IgD-negative memory B cell (primary cell): ENCODE results near the gene AKT2. TPM values are rescaled to one million over a fixed set of nuclear protein-coding genes. Genes with fewer than 3 reads are reported as not detected.

Source experiments
- H3K27ac Mint-ChIP-seq, 3 donors: one replicate each; pipeline ENCODE4 v1.8.0; 2020 to 2022; ENCODE audit warnings: mild to moderate bottlenecking in 3 of 3, mixed read lengths in 3 of 3, moderate library complexity in 1 of 3
- H3K27me3 Mint-ChIP-seq: one replicate; pipeline ENCODE4 v1.8.0; 2021; ENCODE audit warnings: mixed read lengths
- H3K36me3 Mint-ChIP-seq: one replicate; pipeline ENCODE4 v1.8.0; 2020; ENCODE audit warnings: mild to moderate bottlenecking, mixed read lengths
- H3K4me1 Mint-ChIP-seq, 3 donors: one replicate each; pipeline ENCODE4 v1.8.0; 2020 to 2022; ENCODE audit warnings: mixed read lengths in 3 of 3, mild to moderate bottlenecking in 1 of 3
- H3K4me3 Mint-ChIP-seq, 4 donors: one replicate each; pipeline ENCODE4 v1.8.0; 2020 to 2022; ENCODE audit warnings: mild to moderate bottlenecking in 4 of 4, mixed read lengths in 4 of 4, moderate library complexity in 3 of 4
- H3K9me3 Mint-ChIP-seq, 3 donors: one replicate each; pipeline ENCODE4 v1.8.0; 2020 to 2021; ENCODE audit warnings: mixed read lengths in 3 of 3, mild to moderate bottlenecking in 1 of 3
- polyA plus RNA-seq: library from polyadenylated mRNA; unstranded; fragments of 300-500 nt; fragmentation: Illumina TruSeq; gene quantifications from one replicate; pipeline ENCODE4 v1.2.3, GENCODE V29; 2021

Gene AKT2
- polyA plus RNA-seq, 1 donor from 2014 or later: 28.1 TPM

GRCh38 chr19:40272261-40272660, 12.9 kb downstream of the AKT2 start:
- peaks cover 9% of the 10 kb centered on the region for H3K36me3 Mint-ChIP-seq
- no peak overlapping the region for H3K27ac Mint-ChIP-seq
- no peaks in the 10 kb centered on the region for H3K27me3 Mint-ChIP-seq
- no peaks in the 10 kb centered on the region for H3K9me3 Mint-ChIP-seq
- H3K4me1 Mint-ChIP-seq: peaks cover 16 to 45% (median 39%) of the 10 kb centered on the region in 3 donors
- H3K4me3 Mint-ChIP-seq: peak overlapping the region in 1 of 4 donors; percentile 27

GRCh38 chr19:40271706-40272105, 13.4 kb downstream of the AKT2 start:
- no peaks in the 10 kb centered on the region for H3K9me3 Mint-ChIP-seq
- H3K27me3 Mint-ChIP-seq: no peaks in the 10 kb centered on the region
- peaks cover 13 to 42% (median 37%) of the 10 kb centered on the region in 3 donors for H3K4me1 Mint-ChIP-seq
- peaks cover 9% of the 10 kb centered on the region for H3K36me3 Mint-ChIP-seq
- peak overlapping the region in 1 of 4 donors; percentile 59 for H3K4me3 Mint-ChIP-seq
- peak overlapping the region in 1 of 3 donors; percentile 20 for H3K27ac Mint-ChIP-seq

GRCh38 chr19:40270362-40271089, 14.6 kb downstream of the AKT2 start:
- Mint-ChIP-seq H3K36me3 (peaks cover 9% of the 10 kb centered on the region), H3K4me3 (no peak overlapping the region)

GRCh38 chr19:40269216-40269940, 15.8 kb downstream of the AKT2 start:
- Mint-ChIP-seq H3K27me3 (no peaks in the 10 kb centered on the region), H3K9me3 (no peaks in the 10 kb centered on the region), H3K36me3 (peaks cover 12% of the 10 kb centered on the region), H3K4me1 (peaks cover 13 to 29% (median 27%) of the 10 kb centered on the region in 3 donors), H3K27ac (peak overlapping the region in 1 of 3 donors; percentile 29), H3K4me3 (no peak overlapping the region)

More at GRCh38 chr19:40270362-40271089, 14.6 kb downstream of the AKT2 start:
- no peaks in the 10 kb centered on the region for H3K27me3 Mint-ChIP-seq
- peaks cover 13 to 39% (median 37%) of the 10 kb centered on the region in 3 donors for H3K4me1 Mint-ChIP-seq
- H3K9me3 Mint-ChIP-seq: no peaks in the 10 kb centered on the region
- peak overlapping the region in 1 of 3 donors; percentile 50 for H3K27ac Mint-ChIP-seq

GRCh38 chr19:40267601-40267997, 17.5 kb downstream of the AKT2 start:
- Mint-ChIP-seq H3K4me3 (peak overlapping the region in 1 of 4 donors; percentile 65), H3K27ac (peak overlapping the region in 1 of 3 donors; percentile 78), H3K36me3 (peaks cover 12% of the 10 kb centered on the region), H3K4me1 (peaks cover 13 to 18% (median 18%) of the 10 kb centered on the region in 3 donors), H3K27me3 (no peaks in the 10 kb centered on the region), H3K9me3 (no peaks in the 10 kb centered on the region)

GRCh38 chr19:40266912-40267600, 18.1 kb downstream of the AKT2 start:
- no peaks in the 10 kb centered on the region for H3K9me3 Mint-ChIP-seq
- peaks cover 12% of the 10 kb centered on the region for H3K36me3 Mint-ChIP-seq
- H3K4me3 Mint-ChIP-seq: no peak overlapping the region
- H3K4me1 Mint-ChIP-seq: peaks cover 12 to 18% (median 13%) of the 10 kb centered on the region in 3 donors
- no peaks in the 10 kb centered on the region for H3K27me3 Mint-ChIP-seq
- peak overlapping the region in 2 of 3 donors; percentile 7 to 78 for H3K27ac Mint-ChIP-seq

- peaks cover 13 to 19% (median 18%) of the 10 kb centered on the region in 3 donors for H3K4me1 Mint-ChIP-seq
- H3K27ac Mint-ChIP-seq: no peak overlapping the region
- no peaks in the 10 kb centered on the region for H3K9me3 Mint-ChIP-seq
- no peak overlapping the region for H3K4me3 Mint-ChIP-seq
- no peaks in the 10 kb centered on the region for H3K27me3 Mint-ChIP-seq
- H3K36me3 Mint-ChIP-seq: peaks cover 12% of the 10 kb centered on the region
These were observed 19.0 kb downstream of the AKT2 start for GRCh38 chr19:40266119-40266518.

- peaks cover 13% of the 10 kb centered on the region for H3K36me3 Mint-ChIP-seq
- H3K4me1 Mint-ChIP-seq: peaks cover 13 to 19% (median 19%) of the 10 kb centered on the region in 3 donors
- H3K27me3 Mint-ChIP-seq: no peaks in the 10 kb centered on the region
- H3K4me3 Mint-ChIP-seq: no peak overlapping the region
- H3K9me3 Mint-ChIP-seq: no peaks in the 10 kb centered on the region
- H3K27ac Mint-ChIP-seq: no peak overlapping the region
These were observed 19.4 kb downstream of the AKT2 start for GRCh38 chr19:40265763-40266099.

GRCh38 chr19:40265055-40265762, 19.9 kb downstream of the AKT2 start:
- peaks cover 15% of the 10 kb centered on the region for H3K36me3 Mint-ChIP-seq
- H3K4me3 Mint-ChIP-seq: no peak overlapping the region
- H3K4me1 Mint-ChIP-seq: peaks cover 13 to 20% (median 15%) of the 10 kb centered on the region in 3 donors
- H3K9me3 Mint-ChIP-seq: no peaks in the 10 kb centered on the region
- H3K27ac Mint-ChIP-seq: no peak overlapping the region
- H3K27me3 Mint-ChIP-seq: no peaks in the 10 kb centered on the region

GRCh38 chr19:40264314-40265054, 20.7 kb downstream of the AKT2 start:
- no peak overlapping the region for H3K27ac Mint-ChIP-seq
- H3K9me3 Mint-ChIP-seq: no peaks in the 10 kb centered on the region
- H3K4me1 Mint-ChIP-seq: peaks cover 12 to 18% (median 16%) of the 10 kb centered on the region in 3 donors
- peak overlapping the region in 1 of 4 donors; percentile 84 for H3K4me3 Mint-ChIP-seq
- peaks cover 14% of the 10 kb centered on the region for H3K36me3 Mint-ChIP-seq
- no peaks in the 10 kb centered on the region for H3K27me3 Mint-ChIP-seq

GRCh38 chr19:40263440-40264313, 21.5 kb downstream of the AKT2 start:
- Mint-ChIP-seq H3K4me3 (no peak overlapping the region), H3K27me3 (no peaks in the 10 kb centered on the region), H3K27ac (no peak overlapping the region), H3K9me3 (no peaks in the 10 kb centered on the region), H3K36me3 (peaks cover 9% of the 10 kb centered on the region), H3K4me1 (peaks cover 12 to 18% (median 14%) of the 10 kb centered on the region in 3 donors)

GRCh38 chr19:40262422-40262821, 22.7 kb downstream of the AKT2 start:
- peaks cover 12 to 16% (median 12%) of the 10 kb centered on the region in 3 donors for H3K4me1 Mint-ChIP-seq
- no peak overlapping the region for H3K4me3 Mint-ChIP-seq
- peak overlapping the region in 1 of 3 donors; percentile 69 for H3K27ac Mint-ChIP-seq
- no peaks in the 10 kb centered on the region for H3K9me3 Mint-ChIP-seq
- no peaks in the 10 kb centered on the region for H3K27me3 Mint-ChIP-seq
- peaks cover 6% of the 10 kb centered on the region for H3K36me3 Mint-ChIP-seq

GRCh38 chr19:40261631-40262030, 23.5 kb downstream of the AKT2 start:
- no peaks in the 10 kb centered on the region for H3K27me3 Mint-ChIP-seq
- H3K4me1 Mint-ChIP-seq: peaks cover 12 to 16% (median 14%) of the 10 kb centered on the region in 3 donors
- no peak overlapping the region for H3K4me3 Mint-ChIP-seq
- peaks cover 6% of the 10 kb centered on the region for H3K36me3 Mint-ChIP-seq
- H3K9me3 Mint-ChIP-seq: no peaks in the 10 kb centered on the region
- H3K27ac Mint-ChIP-seq: peak overlapping the region in 1 of 3 donors; percentile 69
